Bronchial epithelial cell (primary cell): ENCODE data around the gene S100P. TPM values are rescaled to one million over a fixed set of nuclear protein-coding genes. Genes with fewer than 3 reads are reported as not detected.

Experiments used
- DNase-seq: peaks from one replicate; pipeline ENCODE4 v3.0.0-alpha.2; 2010; ENCODE audit warnings: low read depth
- FAIRE-seq: peaks from 2 replicates; lab custom pipeline; 2011; peaks lifted over from hg19 to GRCh38; lab: Jason Lieb, UNC
- H3K27me3 ChIP-seq: 2 replicates; pipeline ENCODE4 v1.5.1; 2011; ENCODE audit warnings: low read length; ENCODE audit not compliant: control insufficient read depth, insufficient read depth
- H3K36me3 ChIP-seq: 2 replicates; pipeline ENCODE4 v1.5.1; 2011; ENCODE audit warnings: low read length; ENCODE audit not compliant: control insufficient read depth, insufficient read depth
- H3K4me3 ChIP-seq: 2 replicates; pipeline ENCODE4 v1.5.1; 2011; ENCODE audit warnings: mild to moderate bottlenecking, low read depth, low read length, control low read depth
- CTCF ChIP-seq: IDR thresholded peaks from 2 replicates; pipeline ENCODE4 v1.5.1; 2011; ENCODE audit warnings: mild to moderate bottlenecking, moderate library complexity, low read length, control low read depth, inconsistent platforms; ENCODE audit not compliant: insufficient read depth, severe bottlenecking
- total RNA-seq: library from RNA; depleted of rRNA; stranded (reverse); fragments of >200 nt; gene quantifications from 2 replicates; pipeline ENCODE4 v1.2.1, GENCODE V29; 2014

The S100P gene
- total RNA-seq, 1 donor from 2014 or later = 641 TPM

DNA sequence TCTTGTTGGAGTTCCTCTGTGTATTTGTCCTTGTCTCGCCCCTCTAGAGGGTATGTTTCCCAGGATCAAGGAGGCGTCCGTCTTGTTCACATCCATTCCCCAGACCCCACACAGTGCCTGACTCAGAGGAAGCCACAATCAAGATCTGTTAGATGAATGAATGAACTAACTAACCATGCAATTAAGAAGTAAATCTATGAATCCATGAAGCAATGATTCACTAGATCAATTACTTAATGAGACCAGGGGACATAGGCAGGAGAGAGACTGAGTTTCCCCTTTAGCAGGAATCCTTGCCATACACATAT, 34.2 kb downstream of the S100P start:
- H3K27me3 ChIP-seq = no peaks in the 10 kb centered on the region
- no peaks in the 10 kb centered on the region for H3K36me3 ChIP-seq
- DNase-seq (no peak), FAIRE-seq (no peak)
- TF ChIP-seq CTCF = no peak
- no peak overlapping the region for H3K4me3 ChIP-seq

DNA sequence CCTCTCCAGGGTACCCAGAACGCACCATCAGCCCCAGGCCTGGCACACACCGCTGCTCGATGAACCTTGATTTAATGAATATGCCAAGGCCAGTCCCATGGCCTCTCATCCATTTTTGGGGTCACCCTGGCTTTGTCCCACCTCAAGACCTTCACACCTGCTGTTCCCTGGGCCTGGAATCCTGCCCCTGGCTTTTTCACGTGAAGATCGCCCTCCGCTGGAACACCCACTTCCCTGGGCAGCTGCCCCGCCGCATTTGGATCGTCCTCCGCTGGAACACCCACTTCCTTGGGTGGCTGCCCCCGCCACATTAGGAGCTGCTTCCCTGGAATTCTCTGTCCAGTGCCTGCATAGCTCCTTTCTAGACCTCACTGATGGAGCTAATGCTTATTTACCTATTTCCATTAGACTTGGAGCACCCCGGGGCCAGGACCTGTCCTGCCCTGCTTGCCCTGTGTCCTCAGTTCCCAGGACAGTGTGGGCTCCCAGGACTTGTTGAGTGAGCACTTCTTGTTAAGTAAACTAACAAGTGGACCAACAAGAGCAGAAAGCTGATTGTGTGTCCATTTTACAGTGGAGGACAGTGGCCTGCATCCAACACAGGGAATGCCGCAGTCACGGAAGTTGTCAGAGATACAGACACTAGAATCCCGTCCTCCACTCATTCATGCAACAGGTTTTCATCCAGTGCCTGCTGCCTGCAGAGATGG, 34.8 kb downstream of the S100P start:
- no peak for TF ChIP-seq CTCF
- H3K36me3 ChIP-seq = no peaks in the 10 kb centered on the region
- no peaks in the 10 kb centered on the region for H3K27me3 ChIP-seq
- no peak overlapping the region for H3K4me3 ChIP-seq
- DNase-seq (no peak), FAIRE-seq (no peak)

- Histone ChIP-seq H3K36me3 (no peaks in the 10 kb centered on the region), H3K4me3 (no peak overlapping the region), H3K27me3 (no peaks in the 10 kb centered on the region)
- DNase-seq (no peak), FAIRE-seq (no peak)
- TF ChIP-seq CTCF = no peak
These were observed 37.1 kb downstream of the S100P start for GRCh38 chr4:6730603-6731317.

GRCh38 chr4:6731318-6731675, 37.6 kb downstream of the S100P start:
- H3K27me3 ChIP-seq = no peaks in the 10 kb centered on the region
- no peak for FAIRE-seq
- DNase-seq = no peak
- no peak overlapping the region for H3K4me3 ChIP-seq
- no peak for TF ChIP-seq CTCF
- H3K36me3 ChIP-seq = no peaks in the 10 kb centered on the region

GRCh38 chr4:6731780-6732179, 38.1 kb downstream of the S100P start:
- H3K36me3 ChIP-seq = no peaks in the 10 kb centered on the region
- FAIRE-seq (no peak), DNase-seq (no peak)
- no peak for TF ChIP-seq CTCF
- H3K4me3 ChIP-seq = no peak overlapping the region
- no peaks in the 10 kb centered on the region for H3K27me3 ChIP-seq
